Measurements from ENCODE around the gene FRY. TPM values are rescaled to one million over a fixed set of nuclear protein-coding genes. Genes with fewer than 3 reads are reported as not detected.

Gene FRY
- total RNA-seq, 1 experiment from 2014 or later, result 2.5 TPM

GRCh38 chr13:32087955-32088747 is 56.6 kb downstream of the FRY start:
- peaks cover 19% of the 10 kb centered on the region for H3K4me1 ChIP-seq (replicated peaks)
- H3K9me3 ChIP-seq (replicated peaks), result no peaks in the 10 kb centered on the region
- no peaks in the 10 kb centered on the region for H3K36me3 ChIP-seq
- no peak for DNase-seq (ENCODE audit: low read depth in 1 of 2, low spot score in 2 of 2)
- H3K27me3 ChIP-seq (replicated peaks), result no peaks in the 10 kb centered on the region
- H3K4me3 ChIP-seq, result no peak overlapping the region
- 0 out of 2 replicates have a peak overlapping the region, but pooled peaks have one; percentile 8 for H3K27ac ChIP-seq

GRCh38 chr13:32092496-32092895 is 60.9 kb downstream of the FRY start:
- H3K36me3 ChIP-seq, result no peaks in the 10 kb centered on the region
- H3K4me1 ChIP-seq (replicated peaks), result peaks cover 19% of the 10 kb centered on the region
- H3K27ac ChIP-seq, result no peak overlapping the region
- H3K27me3 ChIP-seq (replicated peaks), result no peaks in the 10 kb centered on the region
- no peaks in the 10 kb centered on the region for H3K9me3 ChIP-seq (replicated peaks)
- no peak overlapping the region for H3K4me3 ChIP-seq
- DNase-seq (ENCODE audit: low read depth in 1 of 2, low spot score in 2 of 2), result no peak

DNA sequence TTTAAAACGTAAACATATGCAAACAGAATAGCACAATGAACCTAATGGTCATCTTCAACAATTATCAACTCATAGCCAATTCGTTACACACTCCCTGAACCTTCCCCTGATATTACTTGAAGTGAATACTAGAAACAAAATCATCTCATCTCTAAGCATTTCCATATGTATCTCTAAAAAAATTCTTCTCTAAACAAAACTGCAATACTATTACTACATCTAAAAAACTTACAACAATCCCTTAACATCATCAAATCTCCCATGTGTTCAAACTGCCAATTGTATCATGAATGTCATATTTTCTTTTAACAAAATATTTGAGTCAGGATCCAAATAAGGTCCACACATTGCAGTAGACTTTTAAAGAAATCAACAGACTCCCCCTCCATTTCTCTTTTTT is 61.4 kb downstream of the FRY start:
- H3K4me1 ChIP-seq (replicated peaks), result peaks cover 17% of the 10 kb centered on the region
- no peak overlapping the region for H3K4me3 ChIP-seq
- no peak for DNase-seq (ENCODE audit: low read depth in 1 of 2, low spot score in 2 of 2)
- no peak overlapping the region for H3K27ac ChIP-seq
- no peaks in the 10 kb centered on the region for H3K27me3 ChIP-seq (replicated peaks)
- no peaks in the 10 kb centered on the region for H3K9me3 ChIP-seq (replicated peaks)
- H3K36me3 ChIP-seq, result no peaks in the 10 kb centered on the region

DNA sequence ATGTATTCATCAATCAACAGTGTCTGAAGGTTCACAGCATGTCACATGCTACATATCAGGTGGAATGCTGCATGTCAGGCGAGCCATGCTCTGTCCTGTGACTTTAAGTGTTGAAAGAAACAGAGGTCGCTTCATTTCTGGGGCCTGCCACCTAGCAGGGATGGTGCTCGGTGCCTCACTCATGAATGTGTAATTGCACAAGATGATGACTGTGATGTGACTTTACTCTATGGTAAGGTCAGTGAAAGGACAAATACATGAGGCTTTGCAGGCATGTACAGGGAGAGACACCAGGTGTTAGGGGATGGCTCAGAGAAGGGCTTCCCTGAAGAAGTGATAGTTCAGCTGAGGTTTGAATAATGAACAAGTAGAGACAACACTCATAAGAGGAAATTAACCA is 66.7 kb downstream of the FRY start:
- DNase-seq (ENCODE audit: low read depth in 1 of 2, low spot score in 2 of 2), result no peak

DNA sequence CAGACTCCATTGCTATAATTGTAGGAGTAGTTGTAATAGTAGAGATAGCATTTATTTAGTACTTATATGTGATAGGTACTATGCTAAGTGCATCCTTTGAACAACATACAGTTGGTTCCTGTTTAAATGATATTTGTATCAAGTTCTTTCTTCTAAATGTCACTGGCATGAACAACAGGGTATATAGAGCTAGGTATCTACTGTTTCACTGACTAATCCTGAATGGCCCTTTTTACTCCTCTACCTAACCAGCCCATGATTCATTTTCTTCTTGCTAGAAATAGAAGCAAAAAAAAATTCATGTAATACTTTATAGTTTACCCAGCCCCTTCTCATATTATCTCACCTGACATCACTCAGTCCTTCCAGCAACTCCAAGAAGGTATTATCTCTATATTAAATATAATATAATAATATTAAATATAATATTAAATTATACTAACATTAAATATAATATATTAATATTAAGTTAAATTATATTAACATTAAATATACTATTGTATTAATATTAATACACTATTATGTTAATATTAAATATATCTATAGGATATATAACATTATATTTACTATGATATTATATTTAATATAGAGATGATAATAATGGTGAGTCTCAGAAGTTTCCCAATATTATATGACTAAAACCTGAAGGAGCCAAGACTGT is 74.2 kb downstream of the FRY start:
- Histone ChIP-seq H3K36me3 (no peaks in the 10 kb centered on the region), H3K9me3 (replicated peaks) (no peaks in the 10 kb centered on the region), H3K4me1 (replicated peaks) (no peaks in the 10 kb centered on the region), H3K27ac (no peak overlapping the region), H3K27me3 (replicated peaks) (no peaks in the 10 kb centered on the region), H3K4me3 (no peak overlapping the region)
- DNase-seq (ENCODE audit: low read depth in 1 of 2, low spot score in 2 of 2), result no peak

More for the DNA sequence above, 66.7 kb downstream of the FRY start:
- Histone ChIP-seq H3K4me1 (replicated peaks) (no peaks in the 10 kb centered on the region), H3K9me3 (replicated peaks) (no peaks in the 10 kb centered on the region), H3K4me3 (no peak overlapping the region), H3K27me3 (replicated peaks) (no peaks in the 10 kb centered on the region), H3K27ac (no peak overlapping the region), H3K36me3 (no peaks in the 10 kb centered on the region)

DNA sequence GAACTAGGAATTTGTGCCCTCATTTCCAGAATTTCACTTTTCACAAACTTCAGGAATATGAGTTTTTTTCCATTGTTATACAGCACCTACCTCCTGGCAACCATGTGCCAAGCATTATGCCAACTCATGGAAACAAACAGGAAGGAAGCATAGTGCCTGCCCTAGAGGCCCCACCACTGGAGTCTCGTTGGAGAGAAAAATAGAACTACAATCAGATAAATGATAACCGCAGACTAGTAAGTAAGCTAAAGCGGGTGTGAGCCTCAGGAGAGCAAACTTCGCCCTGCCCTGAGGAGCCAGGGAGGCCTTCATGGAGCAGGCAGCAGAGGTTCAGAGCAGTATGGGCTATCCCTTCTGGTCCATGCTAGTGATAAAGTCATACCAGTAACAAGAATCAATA is 75.9 kb downstream of the FRY start:
- Histone ChIP-seq H3K4me3 (no peak overlapping the region), H3K4me1 (replicated peaks) (no peaks in the 10 kb centered on the region), H3K36me3 (no peaks in the 10 kb centered on the region), H3K9me3 (replicated peaks) (no peaks in the 10 kb centered on the region), H3K27ac (no peak overlapping the region), H3K27me3 (replicated peaks) (no peaks in the 10 kb centered on the region)
- DNase-seq (ENCODE audit: low read depth in 1 of 2, low spot score in 2 of 2), result no peak

- no peaks in the 10 kb centered on the region for H3K9me3 ChIP-seq (replicated peaks)
- no peak overlapping the region for H3K4me3 ChIP-seq
- DNase-seq (ENCODE audit: low read depth in 1 of 2, low spot score in 2 of 2), result no peak
- H3K27ac ChIP-seq, result no peak overlapping the region
- H3K4me1 ChIP-seq (replicated peaks), result no peaks in the 10 kb centered on the region
- no peaks in the 10 kb centered on the region for H3K36me3 ChIP-seq
- H3K27me3 ChIP-seq (replicated peaks), result no peaks in the 10 kb centered on the region
These were observed 76.4 kb downstream of the FRY start for GRCh38 chr13:32107973-32108372.

GRCh38 chr13:32113532-32113931 is 82.0 kb downstream of the FRY start:
- Histone ChIP-seq H3K4me3 (no peak overlapping the region), H3K9me3 (replicated peaks) (no peaks in the 10 kb centered on the region), H3K4me1 (replicated peaks) (no peaks in the 10 kb centered on the region), H3K27ac (no peak overlapping the region), H3K36me3 (no peaks in the 10 kb centered on the region), H3K27me3 (replicated peaks) (no peaks in the 10 kb centered on the region)
- no peak for DNase-seq (ENCODE audit: low read depth in 1 of 2, low spot score in 2 of 2)

DNA sequence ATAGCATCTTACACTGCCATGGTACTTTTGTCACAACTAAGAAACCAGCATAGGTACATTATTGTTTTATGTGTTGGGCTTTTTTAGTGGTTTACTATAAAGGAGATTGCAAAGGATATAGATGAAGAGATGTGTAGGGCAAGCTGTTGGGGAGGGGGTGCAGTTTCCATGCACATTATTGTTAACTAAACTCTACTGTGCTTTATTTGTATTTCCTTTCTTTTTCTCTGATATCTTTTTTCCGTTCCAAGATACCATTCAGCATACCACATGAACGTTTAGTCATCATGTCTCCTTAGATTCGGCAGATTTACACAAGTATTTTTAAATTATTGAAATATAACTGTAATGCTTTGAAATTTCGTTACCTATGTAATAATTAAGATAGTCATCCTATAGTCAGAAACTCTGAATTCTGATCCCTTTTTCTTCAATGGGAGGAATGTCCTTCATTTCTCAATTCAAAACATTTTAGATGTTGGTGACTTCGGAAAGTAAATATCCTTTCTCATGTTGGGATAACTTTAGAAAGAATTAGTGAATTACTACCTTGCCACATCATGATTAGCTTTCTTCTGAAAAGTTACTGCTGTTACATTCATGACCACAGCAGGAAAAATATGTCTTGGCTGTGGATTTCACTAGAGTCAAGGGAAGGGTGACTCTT is 82.8 kb downstream of the FRY start:
- no peak for DNase-seq (ENCODE audit: low read depth in 1 of 2, low spot score in 2 of 2)
- no peaks in the 10 kb centered on the region for H3K4me1 ChIP-seq (replicated peaks)
- H3K36me3 ChIP-seq, result no peaks in the 10 kb centered on the region
- no peak overlapping the region for H3K4me3 ChIP-seq
- H3K27me3 ChIP-seq (replicated peaks), result no peaks in the 10 kb centered on the region
- no peaks in the 10 kb centered on the region for H3K9me3 ChIP-seq (replicated peaks)
- H3K27ac ChIP-seq, result no peak overlapping the region

DNA sequence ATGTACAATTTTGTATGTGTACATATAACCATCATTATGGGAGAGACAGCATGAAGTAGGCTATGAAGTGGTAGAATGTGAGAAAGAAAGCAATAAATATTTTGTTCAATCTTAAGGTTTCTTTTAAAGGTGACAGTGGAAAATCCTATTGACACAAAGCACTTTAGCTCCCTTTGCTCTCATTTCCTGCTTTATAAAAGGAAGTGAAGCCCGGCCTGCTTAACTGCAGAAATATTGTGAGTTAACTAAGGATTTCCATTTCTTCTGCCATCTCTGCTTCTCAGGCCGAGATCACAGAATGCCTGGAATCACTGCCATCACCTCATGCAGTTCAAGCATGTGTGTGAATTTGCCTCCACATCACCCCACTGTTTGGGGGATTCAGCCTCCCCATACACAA is 83.5 kb downstream of the FRY start:
- Histone ChIP-seq H3K27me3 (replicated peaks) (no peaks in the 10 kb centered on the region), H3K4me1 (replicated peaks) (no peaks in the 10 kb centered on the region), H3K9me3 (replicated peaks) (no peaks in the 10 kb centered on the region)

GRCh38 chr13:32116210-32116609 is 84.6 kb downstream of the FRY start:
- no peaks in the 10 kb centered on the region for H3K9me3 ChIP-seq (replicated peaks)
- H3K4me1 ChIP-seq (replicated peaks), result no peaks in the 10 kb centered on the region
- DNase-seq (ENCODE audit: low read depth in 1 of 2, low spot score in 2 of 2), result no peak
- no peak overlapping the region for H3K4me3 ChIP-seq
- H3K27ac ChIP-seq, result no peak overlapping the region
- H3K27me3 ChIP-seq (replicated peaks), result no peaks in the 10 kb centered on the region
- no peaks in the 10 kb centered on the region for H3K36me3 ChIP-seq

More for the DNA sequence above, 83.5 kb downstream of the FRY start:
- Histone ChIP-seq H3K27ac (no peak overlapping the region), H3K4me3 (no peak overlapping the region), H3K36me3 (no peaks in the 10 kb centered on the region)
- DNase-seq (ENCODE audit: low read depth in 1 of 2, low spot score in 2 of 2), result no peak

DNA sequence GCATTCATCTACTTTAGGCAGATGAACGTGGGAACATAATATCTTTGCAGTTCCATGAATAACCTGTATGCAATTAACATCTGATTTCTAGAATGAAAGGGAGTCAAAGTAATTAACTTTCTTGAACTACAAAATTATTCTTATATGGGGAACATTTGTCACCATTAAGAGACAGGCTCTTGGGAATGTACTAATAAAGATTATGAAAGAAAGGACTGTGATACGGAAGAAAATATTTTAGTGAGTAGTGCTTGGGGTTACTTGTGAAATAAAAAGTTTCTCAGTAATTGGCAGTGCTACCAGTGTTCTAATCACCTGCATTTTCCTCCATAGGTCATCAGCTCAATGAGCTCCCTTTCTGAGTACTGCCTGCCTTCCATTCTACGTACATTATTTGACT is 85.4 kb downstream of the FRY start:
- DNase-seq (ENCODE audit: low read depth in 1 of 2, low spot score in 2 of 2), result no peak
- no peak overlapping the region for H3K4me3 ChIP-seq
- no peaks in the 10 kb centered on the region for H3K27me3 ChIP-seq (replicated peaks)

DNA sequence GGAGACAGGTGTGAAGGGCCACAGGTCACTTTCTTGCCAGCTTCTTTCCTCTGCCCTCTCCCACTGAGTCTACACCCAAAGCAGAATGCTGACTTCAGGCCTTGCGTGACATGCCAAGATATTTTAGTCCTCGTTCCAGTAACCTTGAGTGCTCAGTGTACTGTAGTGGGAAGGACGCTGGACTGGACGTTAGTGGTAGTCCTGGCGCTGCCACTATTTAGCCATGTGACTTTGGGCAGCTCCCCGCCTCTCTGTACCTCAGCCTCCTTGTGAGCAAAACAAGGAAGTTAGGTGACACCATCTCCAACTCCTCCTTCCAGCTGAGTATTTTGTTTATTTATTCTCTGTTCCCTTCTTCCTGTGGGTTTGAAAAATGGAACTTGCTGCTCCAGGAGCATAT is 86.1 kb downstream of the FRY start:
- no peaks in the 10 kb centered on the region for H3K4me1 ChIP-seq (replicated peaks)
- DNase-seq (ENCODE audit: low read depth in 1 of 2, low spot score in 2 of 2), result no peak
- no peaks in the 10 kb centered on the region for H3K27me3 ChIP-seq (replicated peaks)
- no peaks in the 10 kb centered on the region for H3K9me3 ChIP-seq (replicated peaks)
- H3K27ac ChIP-seq, result no peak overlapping the region
- H3K4me3 ChIP-seq, result no peak overlapping the region
- no peaks in the 10 kb centered on the region for H3K36me3 ChIP-seq

More for the DNA sequence above, 85.4 kb downstream of the FRY start:
- H3K27ac ChIP-seq, result no peak overlapping the region
- H3K36me3 ChIP-seq, result no peaks in the 10 kb centered on the region
- no peaks in the 10 kb centered on the region for H3K4me1 ChIP-seq (replicated peaks)
- no peaks in the 10 kb centered on the region for H3K9me3 ChIP-seq (replicated peaks)

GRCh38 chr13:32121316-32121715 is 89.7 kb downstream of the FRY start:
- Histone ChIP-seq H3K4me3 (no peak overlapping the region), H3K36me3 (no peaks in the 10 kb centered on the region), H3K4me1 (replicated peaks) (no peaks in the 10 kb centered on the region), H3K27ac (no peak overlapping the region), H3K9me3 (replicated peaks) (no peaks in the 10 kb centered on the region), H3K27me3 (replicated peaks) (no peaks in the 10 kb centered on the region)
- no peak for DNase-seq (ENCODE audit: low read depth in 1 of 2, low spot score in 2 of 2)

Data from SJSA1 (cell line).